Measurements from ENCODE around the gene ADAP1. TPM values are rescaled to one million over a fixed set of nuclear protein-coding genes. Genes with fewer than 3 reads are reported as not detected.

The ADAP1 gene
- total and polyA plus RNA-seq, 2 of the 13 experiments (the other 11 are each of a cell fraction or from before 2014, with no cell fraction given) = 10.5 to 24.6 TPM

GRCh38 chr7:873367-874002 lies 81.0 kb downstream of the ADAP1 start (continued):
- TF ChIP-seq HNF1A (IDR thresholded peaks at IDR 0.05; ENCODE audit: low read depth) = no peak
- no peak for TF ChIP-seq HNF1A (CRISPR knock-in tag; IDR thresholded peaks at IDR 0.05; ENCODE audit: borderline replicate concordance)
- peak; percentile 95 for TF ChIP-seq HMGXB3 (CRISPR knock-in tag; IDR thresholded peaks at IDR 0.05; ENCODE audit: borderline replicate concordance)
- TF ChIP-seq ZBTB37 (CRISPR knock-in tag; IDR thresholded peaks at IDR 0.05) = no peak
- TF ChIP-seq NFIB (CRISPR knock-in tag; IDR thresholded peaks at IDR 0.05; ENCODE audit: borderline replicate concordance) = no peak
- TF ChIP-seq ZNF180 (CRISPR knock-in tag; IDR thresholded peaks at IDR 0.05; ENCODE audit: borderline replicate concordance, low read depth) = 0 out of 2 replicates have a peak, but pooled peaks have one; percentile 73
- peak; percentile 95 for TF ChIP-seq SAP130 (CRISPR knock-in tag; IDR thresholded peaks at IDR 0.05; ENCODE audit: low read depth)
- no peak for TF ChIP-seq ZNF549 (CRISPR knock-in tag; IDR thresholded peaks at IDR 0.05)
- TF ChIP-seq ZNF280D (CRISPR knock-in tag; IDR thresholded peaks at IDR 0.05) = peak; percentile 77; the same call in 1 of the 2 replicates
- peak; percentile 40; the same call in 1 of the 2 replicates for TF ChIP-seq SIX4 (CRISPR knock-in tag; IDR thresholded peaks at IDR 0.05)
- no peak for TF ChIP-seq POLR2G (IDR thresholded peaks at IDR 0.05; ENCODE audit: low read depth, low read length)
- peak; percentile 89; the same call in 1 of the 2 replicates for TF ChIP-seq ZNF598 (CRISPR knock-in tag; IDR thresholded peaks at IDR 0.05; ENCODE audit: borderline replicate concordance)
- peak; percentile 75; the same call in 1 of the 2 replicates for TF ChIP-seq ZSCAN20 (CRISPR knock-in tag; IDR thresholded peaks at IDR 0.05; ENCODE audit: borderline replicate concordance)
- TF ChIP-seq ADNP (CRISPR knock-in tag; IDR thresholded peaks at IDR 0.05) = no peak
- peak; percentile 98 for TF ChIP-seq TGIF2 (CRISPR knock-in tag; IDR thresholded peaks at IDR 0.05)
- peak; percentile 57; the same call in 1 of the 2 replicates for TF ChIP-seq ZNF572 (CRISPR knock-in tag; IDR thresholded peaks at IDR 0.05)
- no peak for TF ChIP-seq HHEX (CRISPR knock-in tag; IDR thresholded peaks at IDR 0.05)
